GM18511 (cell line): ENCODE results near the gene GAS5.
A peak's percentile ranks its signal among the peaks of the same experiment; 100 is the strongest.

ENCODE experiments used
- ATAC-seq: cut with Tn5 transposase; IDR thresholded peaks from one replicate; pipeline ENCODE4 v1.9.1; 2021; ENCODE audit warnings: mild to moderate bottlenecking, moderate library complexity; ENCODE audit not compliant: unreplicated experiment

The GAS5 gene

GRCh38 chr1:173832748-173833147, 35.0 kb downstream of the GAS5 start:
- no peak for ATAC-seq

DNA sequence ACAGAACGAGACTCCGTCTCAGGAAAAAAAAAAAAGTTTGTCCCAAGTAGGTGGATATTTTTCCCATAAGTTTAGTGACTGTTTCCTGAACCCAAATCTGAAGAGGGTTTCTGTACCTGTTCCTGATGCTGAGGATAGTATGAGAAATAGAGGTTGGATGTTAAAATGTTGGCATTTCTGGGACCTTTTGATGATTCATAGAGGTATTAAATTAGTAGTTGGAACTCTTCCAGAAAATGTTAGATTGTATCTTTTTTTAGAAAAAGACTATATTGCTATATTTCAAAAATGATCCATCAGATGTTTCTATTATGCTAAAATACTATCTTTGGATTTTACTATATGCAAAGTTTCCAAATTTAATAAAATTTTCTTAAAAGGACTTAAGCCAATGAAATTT, 40.2 kb downstream of the GAS5 start:
- ATAC-seq: no peak

GRCh38 chr1:173824315-173825081, 43.3 kb downstream of the GAS5 start, which contains the start of the genes CENPL and DARS2:
TSS of gene CENPL (minus strand) at chr1:173824883. CDS start at chr1:173811299, 13,584 bp downstream.
TSS of gene DARS2 (plus strand) at chr1:173824673. CDS start at chr1:173825230, 557 bp downstream.
- peak; percentile 86 for ATAC-seq

GRCh38 chr1:173823781-173824314, 43.9 kb downstream of the GAS5 start:
- ATAC-seq: peak; percentile 55

DNA sequence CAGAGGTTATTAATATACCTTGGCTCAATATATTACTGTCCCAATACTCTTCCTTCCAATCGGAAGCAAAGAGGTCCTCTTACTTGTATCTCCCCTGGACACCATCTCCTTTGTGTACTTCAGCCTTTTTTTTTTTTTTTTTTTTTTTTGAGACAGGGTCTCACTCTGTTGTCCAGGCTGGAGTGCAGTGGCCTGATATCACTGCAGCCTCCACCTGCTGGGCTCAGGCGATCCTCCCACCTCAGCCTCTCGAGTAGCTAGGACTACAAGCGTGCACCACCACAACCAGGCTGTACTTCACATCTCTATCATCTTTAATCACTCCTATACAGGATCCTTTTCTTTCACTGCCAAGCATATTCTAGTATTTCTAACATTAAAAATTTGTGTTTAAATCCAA, 46.1 kb downstream of the GAS5 start:
- no peak for ATAC-seq

DNA sequence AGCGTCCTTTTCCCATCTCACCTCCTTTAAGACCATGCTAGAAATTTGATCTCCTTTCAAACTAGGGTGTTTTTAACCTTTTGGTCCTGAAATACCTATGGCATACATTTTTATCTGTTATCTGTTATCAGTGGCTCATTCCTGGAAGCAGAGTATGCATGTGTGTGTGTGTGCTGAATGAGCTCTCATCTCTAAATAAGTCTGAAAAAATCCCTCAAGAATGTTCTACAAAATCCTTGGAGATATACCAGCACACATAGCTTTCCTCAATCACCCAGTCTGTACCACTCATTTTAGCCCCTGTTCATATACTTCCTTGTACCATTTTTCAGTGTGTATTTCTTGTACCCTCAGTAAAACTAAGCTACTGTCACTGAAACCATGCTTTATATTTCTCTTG, 49.3 kb downstream of the GAS5 start:
- no peak for ATAC-seq
